Activated T-helper 17 cell treated with anti-CD3 and anti-CD28 coated beads, Interleukin-2, amount 50 U/mL, for 72 hours (primary cell): Measurements from ENCODE around the gene RNF186. TPM values are rescaled to one million over a fixed set of nuclear protein-coding genes. Genes with fewer than 3 reads are reported as not detected.

Experiments used
- ATAC-seq: fragments of 150-1000 bp; cut with Tn5 transposase; replicated peaks from 2 replicates; pipeline ENCODE4 v1.10.0; 2021; ENCODE audit warnings: mild to moderate bottlenecking, moderate library complexity
- H3K27ac Mint-ChIP-seq: one replicate; pipeline ENCODE4 v1.8.0; 2022; ENCODE audit warnings: mixed read lengths
- H3K27me3 Mint-ChIP-seq: one replicate; pipeline ENCODE4 v1.8.0; 2022; ENCODE audit warnings: mixed read lengths
- H3K36me3 Mint-ChIP-seq: one replicate; pipeline ENCODE4 v1.8.0; 2022; ENCODE audit warnings: low read depth, mild to moderate bottlenecking, mixed read lengths
- H3K4me1 Mint-ChIP-seq: one replicate; pipeline ENCODE4 v1.8.0; 2022; ENCODE audit warnings: mixed read lengths
- H3K4me3 Mint-ChIP-seq: one replicate; pipeline ENCODE4 v1.8.0; 2022; ENCODE audit warnings: mild to moderate bottlenecking, mixed read lengths
- H3K9me3 Mint-ChIP-seq: one replicate; pipeline ENCODE4 v1.8.0; 2022; ENCODE audit warnings: mixed read lengths
- total RNA-seq, 2 donors: library from RNA; stranded (reverse); gene quantifications; one replicate each; pipeline ENCODE4 v1.2.3, GENCODE V29; 2022

RNF186 gene
- total RNA-seq, 2 donors from 2014 or later: not detected

DNA sequence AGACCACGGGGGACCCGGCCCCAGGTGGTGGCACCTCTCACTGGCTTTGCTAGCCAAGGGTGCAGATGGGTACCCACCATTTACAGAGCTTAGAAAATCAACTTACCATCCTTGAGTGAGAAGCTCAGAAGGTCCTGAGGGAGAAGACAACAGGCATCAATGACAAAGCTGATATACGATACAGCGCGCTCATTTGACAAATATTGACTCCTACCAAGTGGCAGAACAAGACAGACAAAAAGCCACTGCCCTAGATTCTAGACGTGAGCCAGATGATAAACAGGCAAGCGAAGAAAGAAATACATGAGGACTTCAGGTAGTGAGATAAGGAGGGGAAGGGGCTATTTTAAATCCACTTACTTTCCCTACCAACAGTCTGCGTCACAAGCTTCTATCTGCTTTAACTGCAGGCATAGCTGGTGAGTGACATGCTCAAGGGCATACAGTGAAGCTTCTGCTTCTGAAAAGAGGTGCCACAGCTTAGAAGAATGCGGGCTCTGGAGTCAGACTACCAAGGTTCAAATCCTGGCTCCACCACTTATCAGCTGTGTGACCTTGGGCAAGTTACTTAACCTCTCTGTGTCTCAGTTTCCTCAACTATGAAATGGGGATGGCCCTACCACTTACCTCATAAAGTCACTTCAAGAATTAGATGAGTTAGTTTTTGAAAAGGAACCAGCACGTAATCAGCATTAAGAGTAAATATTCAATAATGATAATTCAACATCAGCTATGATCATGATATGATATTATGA is 44.5 kb downstream of the RNF186 start:
- Mint-ChIP-seq H3K4me3 (no peak overlapping the region), H3K36me3 (peaks cover 16% of the 10 kb centered on the region), H3K4me1 (peaks cover 9% of the 10 kb centered on the region), H3K9me3 (no peaks in the 10 kb centered on the region), H3K27me3 (no peaks in the 10 kb centered on the region), H3K27ac (no peak overlapping the region)
- ATAC-seq: no peak

DNA sequence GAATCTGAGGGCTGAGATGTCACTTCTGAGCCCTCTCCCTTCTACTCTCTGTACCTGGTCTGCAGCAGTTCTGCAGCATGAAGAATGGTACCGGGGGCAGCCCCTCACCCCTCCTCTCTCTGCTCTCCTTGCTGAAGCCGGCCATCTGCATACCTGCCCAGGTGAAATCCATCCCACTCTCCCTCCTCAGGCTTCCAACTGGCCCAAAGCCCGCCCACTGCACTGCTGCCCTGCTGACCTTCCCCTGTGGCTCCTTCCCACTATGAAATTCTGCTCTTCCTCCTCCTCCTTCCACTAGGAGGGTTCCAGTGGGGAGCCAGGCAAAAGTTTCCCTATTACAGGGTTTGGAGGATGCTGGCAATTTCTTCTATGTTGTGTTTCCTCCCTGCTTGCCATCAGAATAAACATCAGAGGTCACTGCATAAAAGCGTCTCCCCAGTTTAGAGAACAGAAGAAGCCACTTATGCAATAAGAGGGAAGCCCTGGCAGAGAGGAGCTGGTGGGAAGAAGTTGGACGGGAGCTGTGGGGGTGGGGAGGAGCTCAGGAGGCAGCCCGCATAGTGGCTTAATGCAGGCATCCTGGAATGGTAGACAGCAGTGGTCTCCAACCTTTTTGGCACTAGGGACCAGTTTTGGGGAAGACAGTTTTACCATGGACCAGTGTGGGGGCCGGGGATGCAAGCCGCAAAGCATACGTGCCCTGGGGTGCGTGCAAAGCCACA is 45.7 kb downstream of the RNF186 start:
- no peak overlapping the region for H3K4me3 Mint-ChIP-seq
- H3K4me1 Mint-ChIP-seq: peaks cover 16% of the 10 kb centered on the region
- no peaks in the 10 kb centered on the region for H3K9me3 Mint-ChIP-seq
- H3K27me3 Mint-ChIP-seq: no peaks in the 10 kb centered on the region
- ATAC-seq: no peak
- H3K36me3 Mint-ChIP-seq: peaks cover 19% of the 10 kb centered on the region
- no peak overlapping the region for H3K27ac Mint-ChIP-seq

DNA sequence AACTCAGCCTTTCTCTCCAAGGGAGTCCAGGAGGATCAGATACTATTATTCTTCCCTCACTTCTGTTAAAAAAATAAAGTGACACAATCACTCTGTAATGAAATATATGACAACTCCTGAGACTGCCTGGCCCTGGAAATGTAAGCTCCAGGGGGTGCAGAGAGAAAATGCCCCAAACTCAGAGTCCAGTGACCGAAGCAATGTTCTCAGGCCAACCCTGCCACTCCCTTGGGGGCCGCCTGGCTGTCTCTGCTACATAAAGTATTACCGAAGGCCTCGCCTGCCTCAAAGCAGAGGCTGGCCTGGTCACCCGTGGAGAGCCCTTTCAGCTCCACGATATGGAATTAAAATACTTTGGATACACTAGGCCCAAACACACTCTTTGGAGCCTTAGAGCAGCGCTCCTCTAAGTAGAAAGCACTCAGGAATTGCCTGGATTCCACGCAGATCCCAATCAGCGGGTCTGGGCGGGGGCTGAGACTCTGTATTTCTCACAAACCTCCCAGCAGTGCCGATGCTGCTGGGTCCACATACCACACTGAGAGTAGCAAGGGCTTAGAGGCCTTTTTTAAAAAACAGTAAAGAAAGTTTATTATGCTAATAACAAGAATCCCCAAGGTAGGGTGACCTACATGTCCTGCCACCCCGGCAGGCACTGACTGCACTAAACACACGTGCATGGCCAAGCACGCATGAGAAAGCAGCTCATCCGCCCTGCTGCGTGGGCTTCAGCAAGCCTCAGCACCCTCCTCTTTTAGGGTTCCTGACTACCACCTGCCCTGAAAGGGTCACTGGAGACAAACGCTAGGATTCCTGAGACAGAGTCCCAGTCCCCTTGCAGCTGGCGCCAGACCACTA is 46.5 kb downstream of the RNF186 start:
- no peak overlapping the region for H3K27ac Mint-ChIP-seq
- no peak for ATAC-seq

DNA sequence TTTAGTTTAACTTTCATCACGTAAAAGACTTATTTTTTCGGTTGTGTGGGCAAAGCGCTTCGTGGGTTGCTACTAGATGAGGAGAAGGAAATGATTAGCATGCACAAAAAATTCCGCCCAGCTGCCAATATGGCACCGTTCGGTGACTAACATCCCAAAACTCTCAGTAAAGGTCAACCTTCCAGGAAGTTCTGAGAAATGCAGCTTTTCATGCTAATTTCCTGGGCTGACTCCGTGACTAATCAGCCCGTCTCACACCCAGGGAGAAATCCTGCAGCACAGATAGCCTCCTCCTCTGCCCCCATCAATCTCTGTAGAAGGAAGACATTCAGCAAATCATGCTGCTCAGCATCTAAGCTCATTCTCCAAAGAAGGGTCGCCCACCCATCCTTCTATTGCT is 49.5 kb downstream of the RNF186 start:
- Mint-ChIP-seq H3K36me3 (peaks cover 6% of the 10 kb centered on the region), H3K4me1 (peaks cover 16% of the 10 kb centered on the region), H3K9me3 (no peaks in the 10 kb centered on the region), H3K27me3 (no peaks in the 10 kb centered on the region), H3K4me3 (peak overlapping the region; percentile 70), H3K27ac (peak overlapping the region; percentile 86)
- peak; percentile 87 for ATAC-seq

More for the DNA sequence above, 46.5 kb downstream of the RNF186 start:
- no peaks in the 10 kb centered on the region for H3K9me3 Mint-ChIP-seq
- peaks cover 16% of the 10 kb centered on the region for H3K4me1 Mint-ChIP-seq
- H3K27me3 Mint-ChIP-seq: no peaks in the 10 kb centered on the region
- H3K4me3 Mint-ChIP-seq: no peak overlapping the region
- H3K36me3 Mint-ChIP-seq: peaks cover 12% of the 10 kb centered on the region

DNA sequence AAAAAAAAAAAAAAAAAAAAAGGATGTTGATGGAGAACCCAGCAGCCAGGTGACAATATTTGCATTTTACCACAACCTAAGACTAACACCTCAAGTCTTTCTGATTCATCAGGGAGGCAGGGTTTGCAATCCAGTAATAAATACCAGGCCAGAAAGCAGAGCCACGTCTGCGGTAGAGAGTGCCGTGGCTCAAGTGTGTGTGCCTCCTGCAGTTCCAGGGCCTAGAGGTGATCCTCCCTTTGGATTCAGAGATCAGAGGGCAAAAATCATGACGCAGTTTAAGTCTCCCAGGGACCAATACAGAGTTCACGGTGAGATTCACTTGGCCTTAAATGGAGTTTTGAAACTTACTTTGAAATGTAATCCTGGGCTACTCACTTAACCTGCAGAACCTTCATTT is 50.2 kb downstream of the RNF186 start:
- no peaks in the 10 kb centered on the region for H3K27me3 Mint-ChIP-seq
- peak; percentile 78 for ATAC-seq
- H3K36me3 Mint-ChIP-seq: peaks cover 6% of the 10 kb centered on the region
- peak overlapping the region; percentile 86 for H3K27ac Mint-ChIP-seq
- H3K4me1 Mint-ChIP-seq: peaks cover 16% of the 10 kb centered on the region
- H3K4me3 Mint-ChIP-seq: peak overlapping the region; percentile 70
- H3K9me3 Mint-ChIP-seq: no peaks in the 10 kb centered on the region

Other genes with a start within 250 kb of the RNF186 start
- gene NBL1, start 171.0 kb downstream of the RNF186 start, total RNA-seq: 10 to 100 TPM; 15.0 to 16.0 TPM
- under 1 TPM in 1 of 2 donors, not detected in 1; 0.13 TPM for gene HTR6, start 150.4 kb downstream of the RNF186 start, total RNA-seq
- gene TMCO4, start 15.4 kb downstream of the RNF186 start, total RNA-seq: 10 to 100 TPM in 1 of 2 donors, 1 to 10 TPM in 1; 8.9 to 12.6 TPM
- 10 to 100 TPM; 11.5 to 16.6 TPM for gene OTUD3, start 67.1 kb upstream of the RNF186 start, total RNA-seq
- gene PLA2G2E, start 108.3 kb upstream of the RNF186 start, total RNA-seq: not detected
- not detected for gene PLA2G2A, start 164.3 kb upstream of the RNF186 start, total RNA-seq